RWPE2 (cell line): ENCODE data around the gene SYT2.

ENCODE experiments used
- ATAC-seq: fragments of 200-7000 bp; cut with Tn5 transposase; 3 replicates; pipeline ENCODE4 v1.9.1; 2021; ENCODE audit warnings: low read depth
- DNase-seq: peaks from one replicate; pipeline ENCODE4 v3.0.0-alpha.2; 2020; ENCODE audit warnings: low spot score
- H3K27ac ChIP-seq: fragments of 450-650 bp; 2 replicates; pipeline ENCODE4 v1.5.1; 2017; ENCODE audit warnings: mild to moderate bottlenecking; ENCODE audit not compliant: poor library complexity, severe bottlenecking
- H3K27me3 ChIP-seq: fragments of 250-450 bp; sonication (Bioruptor Pico); 2 replicates; pipeline ENCODE4 v1.5.1; 2021; ENCODE audit warnings: mild to moderate bottlenecking, moderate library complexity; ENCODE audit not compliant: insufficient read depth, poor library complexity, severe bottlenecking
- H3K36me3 ChIP-seq: fragments of 250-450 bp; sonication (Bioruptor Pico); 2 replicates; pipeline ENCODE4 v1.5.1; 2020; ENCODE audit warnings: low read depth, mild to moderate bottlenecking, moderate library complexity
- H3K4me1 ChIP-seq: fragments of 250-450 bp; sonication (Bioruptor Pico); 2 replicates; pipeline ENCODE4 v1.5.1; 2021; ENCODE audit warnings: mild to moderate bottlenecking, moderate library complexity; ENCODE audit not compliant: insufficient read depth, poor library complexity, severe bottlenecking
- H3K4me3 ChIP-seq: fragments of 250-450 bp; sonication (Bioruptor Pico); 2 replicates; pipeline ENCODE4 v1.5.1; 2021; ENCODE audit warnings: mild to moderate bottlenecking, moderate library complexity; ENCODE audit not compliant: severe bottlenecking
- H3K9me3 ChIP-seq: fragments of 250-450 bp; sonication (Bioruptor Pico); 2 replicates; pipeline ENCODE4 v1.5.1; 2021; ENCODE audit warnings: mild to moderate bottlenecking, moderate library complexity; ENCODE audit not compliant: severe bottlenecking
- CTCF ChIP-seq: fragments of 450-650 bp; IDR thresholded peaks from one replicate; pipeline ENCODE4 v1.5.1; 2017; ENCODE audit warnings: mild to moderate bottlenecking, moderate library complexity; ENCODE audit not compliant: poor library complexity, severe bottlenecking

The SYT2 gene

GRCh38 chr1:202706851-202707250 is 3.4 kb downstream of the SYT2 start:
- no peaks in the 10 kb centered on the region for H3K4me1 ChIP-seq
- H3K27me3 ChIP-seq, result peaks cover 75% of the 10 kb centered on the region
- H3K4me3 ChIP-seq, result no peak overlapping the region
- H3K9me3 ChIP-seq, result no peaks in the 10 kb centered on the region
- DNase-seq (no peak), ATAC-seq (no peak)
- no peaks in the 10 kb centered on the region for H3K36me3 ChIP-seq
- TF ChIP-seq CTCF, result no peak
- H3K27ac ChIP-seq, result no peak overlapping the region

- no peaks in the 10 kb centered on the region for H3K36me3 ChIP-seq
- DNase-seq, result no peak
- H3K9me3 ChIP-seq, result no peaks in the 10 kb centered on the region
- ATAC-seq, result no peak
- peaks cover 71% of the 10 kb centered on the region for H3K27me3 ChIP-seq
- H3K4me1 ChIP-seq, result no peaks in the 10 kb centered on the region
- no peak overlapping the region for H3K4me3 ChIP-seq
- no peak for TF ChIP-seq CTCF
- no peak overlapping the region for H3K27ac ChIP-seq
Observed at GRCh38 chr1:202704601-202705000, 5.7 kb downstream of the SYT2 start.

GRCh38 chr1:202703191-202703590 is 7.1 kb downstream of the SYT2 start:
- DNase-seq (no peak), ATAC-seq (no peak)
- Histone ChIP-seq H3K9me3 (no peaks in the 10 kb centered on the region), H3K4me1 (no peaks in the 10 kb centered on the region), H3K27me3 (peaks cover 56% of the 10 kb centered on the region), H3K36me3 (no peaks in the 10 kb centered on the region), H3K4me3 (no peak overlapping the region), H3K27ac (no peak overlapping the region)
- TF ChIP-seq CTCF, result no peak

- H3K4me3 ChIP-seq, result no peak overlapping the region
- H3K27ac ChIP-seq, result no peak overlapping the region
- no peak for TF ChIP-seq CTCF
- H3K36me3 ChIP-seq, result no peaks in the 10 kb centered on the region
- H3K4me1 ChIP-seq, result no peaks in the 10 kb centered on the region
- ATAC-seq (no peak), DNase-seq (no peak)
- H3K9me3 ChIP-seq, result no peaks in the 10 kb centered on the region
- H3K27me3 ChIP-seq, result peaks cover 45% of the 10 kb centered on the region
Observed at GRCh38 chr1:202702088-202702487, 8.2 kb downstream of the SYT2 start.

GRCh38 chr1:202701200-202701599 is 9.1 kb downstream of the SYT2 start:
- Histone ChIP-seq H3K36me3 (no peaks in the 10 kb centered on the region), H3K27ac (no peak overlapping the region), H3K9me3 (no peaks in the 10 kb centered on the region), H3K4me3 (no peak overlapping the region), H3K27me3 (peaks cover 44% of the 10 kb centered on the region), H3K4me1 (no peaks in the 10 kb centered on the region)
- no peak for ATAC-seq
- no peak for TF ChIP-seq CTCF
- no peak for DNase-seq
